IMR-90 (cell line): ENCODE measurements around the gene CCDC9. TPM values are rescaled to one million over a fixed set of nuclear protein-coding genes. Genes with fewer than 3 reads are reported as not detected.

Experiments
- ATAC-seq: fragments of 200-7000 bp; cut with Tn5 transposase; 2 replicates; pipeline ENCODE4 v1.9.1; 2020; ENCODE audit warnings: low read depth, mild to moderate bottlenecking, moderate library complexity
- BruUV-seq: library from RNA; stranded (reverse); fragments of 400-500 nt; replicated peaks from 2 replicates; lab custom pipeline; 2021; lab: Mats Ljungman, UMichigan
- CTCF ChIA-PET: fragments of 300-600 bp; formaldehyde crosslinking; extraction: SDS; loops from one replicate; lab custom pipeline; 2021; ENCODE audit warnings: antibody characterized with exemption; lab: Yijun Ruan, JAX
- POLR2A ChIA-PET: fragments of 300-600 bp; sonication (Branson Sonifier 250); formaldehyde crosslinking; loops from one replicate; lab custom pipeline; 2022; ENCODE audit warnings: antibody characterized with exemption; ENCODE audit not compliant: unreplicated experiment; lab: Charles Lee
- DNase-seq: peaks from one replicate; pipeline ENCODE4 v3.0.0; 2013
- H2AFZ ChIP-seq: replicated peaks from 2 replicates; pipeline ENCODE3; 2013; ENCODE audit warnings: low read length, mild to moderate bottlenecking; ENCODE audit not compliant: poor library complexity
- H2AK5ac ChIP-seq: 2 replicates; pipeline ENCODE4 v1.6.1; 2013; ENCODE audit warnings: low read depth, low read length, inconsistent platforms
- H2AK9ac ChIP-seq: replicated peaks from 2 replicates; pipeline ENCODE3; 2013; ENCODE audit warnings: mild to moderate bottlenecking, low read depth, low read length, moderate library complexity; ENCODE audit not compliant: poor library complexity
- H2BK120ac ChIP-seq: 2 replicates; pipeline ENCODE4 v1.6.1; 2013; ENCODE audit warnings: low read depth, low read length, inconsistent platforms
- H2BK15ac ChIP-seq: 3 replicates; pipeline ENCODE4 v1.6.1; 2013; ENCODE audit warnings: low read depth, low read length, inconsistent platforms
- H2BK20ac ChIP-seq: 2 replicates; pipeline ENCODE4 v1.6.1; 2013; ENCODE audit warnings: low read depth, mild to moderate bottlenecking, inconsistent platforms, low read length, moderate library complexity
- H2BK5ac ChIP-seq: 2 replicates; pipeline ENCODE4 v1.6.1; 2013; ENCODE audit warnings: mild to moderate bottlenecking, low read depth, low read length, inconsistent platforms; ENCODE audit not compliant: poor library complexity, severe bottlenecking
- H3K14ac ChIP-seq: replicated peaks from 2 replicates; pipeline ENCODE4 v1.6.1; 2013; ENCODE audit warnings: low read depth, low read length, inconsistent platforms
- H3K18ac ChIP-seq: 2 replicates; pipeline ENCODE4 v1.6.1; 2013; ENCODE audit warnings: low read depth, low read length, control low read depth
- H3K23ac ChIP-seq: 2 replicates; pipeline ENCODE4 v1.6.1; 2013; ENCODE audit warnings: low read depth, low read length, inconsistent platforms
- H3K27ac ChIP-seq: 2 replicates; pipeline ENCODE4 v1.5.1; 2013; ENCODE audit warnings: mild to moderate bottlenecking, control low read depth, low read length; ENCODE audit not compliant: insufficient read depth
- H3K27me3 ChIP-seq: 2 replicates; pipeline ENCODE4 v1.6.1; 2013; ENCODE audit warnings: low read length; ENCODE audit not compliant: control insufficient read depth, insufficient read depth
- H3K36me3 ChIP-seq: 2 replicates; pipeline ENCODE4 v1.6.1; 2013; ENCODE audit warnings: low read length, mixed read lengths; ENCODE audit not compliant: control insufficient read depth, insufficient read depth
- H3K4ac ChIP-seq: 2 replicates; pipeline ENCODE4 v1.6.1; 2013; ENCODE audit warnings: low read depth, low read length, inconsistent platforms
- H3K4me1 ChIP-seq: 2 replicates; pipeline ENCODE4 v1.6.1; 2013; ENCODE audit warnings: low read length, mixed read lengths; ENCODE audit not compliant: control insufficient read depth, insufficient read depth
- H3K4me2 ChIP-seq: 2 replicates; pipeline ENCODE4 v1.6.1; 2013; ENCODE audit warnings: low read depth, mild to moderate bottlenecking, control low read depth, low read length, moderate library complexity
- H3K4me3 ChIP-seq: 2 replicates; pipeline ENCODE4 v1.5.1; 2013; ENCODE audit warnings: low read depth, mild to moderate bottlenecking, control low read depth, low read length, moderate library complexity; ENCODE audit not compliant: insufficient read depth
- H3K56ac ChIP-seq: 2 replicates; pipeline ENCODE4 v1.6.1; 2013; ENCODE audit warnings: low read length, inconsistent platforms; ENCODE audit not compliant: insufficient read depth; ENCODE audit errors: extremely low read depth
- H3K79me1 ChIP-seq, 2 experiments: 2 replicates each; pipeline ENCODE4 v1.6.1; 2013; ENCODE audit warnings: low read length in 2 of 2, inconsistent platforms in 1 of 2, low read depth in 1 of 2
- H3K9ac ChIP-seq: 2 replicates; pipeline ENCODE4 v1.6.1; 2013; ENCODE audit warnings: low read depth, low read length, control low read depth
- H3K9me1 ChIP-seq: 2 replicates; pipeline ENCODE4 v1.6.1; 2013; ENCODE audit warnings: low read length, inconsistent platforms; ENCODE audit not compliant: insufficient read depth
- H3K9me3 ChIP-seq: 2 replicates; pipeline ENCODE4 v1.6.1; 2013; ENCODE audit warnings: low read length; ENCODE audit not compliant: control insufficient read depth, insufficient read depth
- H4K20me1 ChIP-seq: 2 replicates; pipeline ENCODE4 v1.6.1; 2013; ENCODE audit warnings: low read length, inconsistent platforms; ENCODE audit not compliant: insufficient read depth
- H4K5ac ChIP-seq: 2 replicates; pipeline ENCODE4 v1.6.1; 2013; ENCODE audit warnings: mild to moderate bottlenecking, low read depth, low read length, control low read depth
- H4K8ac ChIP-seq, 2 experiments: 2 replicates each; pipeline ENCODE4 v1.6.1; 2013; ENCODE audit warnings: low read depth in 2 of 2, low read length in 2 of 2, control low read depth in 1 of 2, inconsistent platforms in 1 of 2
- H4K91ac ChIP-seq: 2 replicates; pipeline ENCODE4 v1.6.1; 2013; ENCODE audit warnings: low read depth, low read length, inconsistent platforms; ENCODE audit not compliant: insufficient read depth
- BHLHE40 ChIP-seq: fragments of 150-350 bp; IDR thresholded peaks from 2 replicates; pipeline ENCODE4 v1.6.1; 2016; ENCODE audit warnings: mild to moderate bottlenecking, low read depth, low read length
- CEBPB ChIP-seq: IDR thresholded peaks from 2 replicates; pipeline ENCODE4 v1.6.1; 2012; ENCODE audit warnings: low read depth, low read length, improper control_type of control experiment
- CHD1 ChIP-seq: IDR thresholded peaks from 2 replicates; pipeline ENCODE4 v1.6.1; 2012; ENCODE audit warnings: low read depth, low read length, improper control_type of control experiment
- CTCF ChIP-seq: conservative IDR thresholded peaks from 2 replicates; pipeline ENCODE4 v1.5.1; 2012; ENCODE audit warnings: mild to moderate bottlenecking, low read depth, low read length, improper control_type of control experiment
- MXI1 ChIP-seq: IDR thresholded peaks from 2 replicates; pipeline ENCODE4 v1.6.1; 2012; ENCODE audit warnings: low read depth, mild to moderate bottlenecking, low read length, moderate library complexity, borderline replicate concordance
- NFE2L2 ChIP-seq: fragments of 150-350 bp; IDR thresholded peaks from 2 replicates; pipeline ENCODE4 v1.6.1; 2016; ENCODE audit warnings: low read depth, mild to moderate bottlenecking, low read length
- POLR2A ChIP-seq: IDR thresholded peaks from 2 replicates; pipeline ENCODE4 v1.6.1; 2012; ENCODE audit warnings: mild to moderate bottlenecking, low read depth, low read length
- RCOR1 ChIP-seq: IDR thresholded peaks from 2 replicates; pipeline ENCODE4 v1.6.1; 2012; ENCODE audit warnings: mild to moderate bottlenecking, low read length, improper control_type of control experiment; ENCODE audit not compliant: insufficient replicate concordance
- SMC3 ChIP-seq: fragments of 150-350 bp; IDR thresholded peaks from 2 replicates; pipeline ENCODE4 v1.6.1; 2016; ENCODE audit warnings: low read depth, mild to moderate bottlenecking, antibody characterized with exemption, low read length, moderate library complexity
- WGBS, 2 experiments: methylation state at CpG; one replicate each; pipeline versions ENCODE4 v1.1.5 to v1.1.7; 2013; ENCODE audit warnings: missing lambda C conversion rate in 2 of 2; ENCODE audit not compliant: insufficient read length in 1 of 2; ENCODE audit errors: extremely low coverage in 2 of 2; 5-methylcytosine and 5-hydroxymethylcytosine counted together
- dilution Hi-C: fragments of 300-500 bp; cut with HindIII; formaldehyde crosslinking; loops from one replicate; pipeline ENCODE4 v1.14.3; 2018; ENCODE audit warnings: low sequenced_read_pairs; ENCODE audit not compliant: unreplicated experiment
- in situ Hi-C: fragments of 300-500 bp; cut with MboI; formaldehyde crosslinking; loops from 3 replicates; pipeline ENCODE4 v1.14.3; 2019; ENCODE audit warnings: low sequenced_read_pairs, inconsistent platforms, mixed read lengths
- intact Hi-C: fragments of 100-400 bp; cut with micrococcal nuclease; formaldehyde crosslinking; loops from 2 replicates; pipeline ENCODE4 v1.10.0; 2022
- polyA plus RNA-seq, 3 experiments: library from polyadenylated mRNA; depleted of rRNA; stranded (reverse); fragments of >200 nt; gene quantifications; 2 replicates each; pipeline ENCODE4 v1.2.3, GENCODE V29; 2012; ENCODE audit warnings: low replicate concordance in 1 of 3
- total RNA-seq: library from RNA; depleted of rRNA; stranded (reverse); fragments of >200 nt; gene quantifications from 2 replicates; pipeline ENCODE4 v1.2.3, GENCODE V29; 2012

CCDC9 gene
- total and polyA plus RNA-seq, 2 of the 4 experiments (the other 2 are of a cell fraction): 2.9 to 8.6 TPM

- Histone ChIP-seq H3K79me1 (peaks cover 3 to 28% of the 10 kb centered on the region in 2 experiments; a peak in 2 of 4 replicates), H3K27me3 (no peaks in the 10 kb centered on the region), H2AFZ (peak overlapping the region; percentile 72), H2BK15ac (peak overlapping the region; percentile 98; the same call in 2 of the 3 replicates), H4K5ac (peak overlapping the region; percentile 79), H4K91ac (peak overlapping the region; percentile 98), H3K27ac (peak overlapping the region; percentile 82), H3K23ac (peak overlapping the region; percentile 97), H2BK5ac (peak overlapping the region; percentile 73), H2BK20ac (peak overlapping the region; percentile 85), H3K14ac (peak overlapping the region; percentile 99), H2AK5ac (peak overlapping the region; percentile 99), H3K18ac (peak overlapping the region; percentile 75), H2AK9ac (peak overlapping the region; percentile 100), H3K4me1 (peaks cover 27% of the 10 kb centered on the region), H3K4ac (peak overlapping the region; percentile 99), H3K4me3 (peak overlapping the region; percentile 37), H4K20me1 (peaks cover 10% of the 10 kb centered on the region; the same call in 1 of the 2 replicates), H3K4me2 (peak overlapping the region; percentile 47), H2BK120ac (peak overlapping the region; percentile 97), H4K8ac (peak overlapping the region; percentile 93 to 96), H3K9me1 (peaks cover 15% of the 10 kb centered on the region), H3K36me3 (no peaks in the 10 kb centered on the region), H3K56ac (peak overlapping the region; percentile 89; the same call in 1 of the 2 replicates), H3K9me3 (no peaks in the 10 kb centered on the region), H3K9ac (peak overlapping the region; percentile 70)
- in situ Hi-C loops (no loop called here), dilution Hi-C loops (no loop called here), intact Hi-C loops (loop anchor here (5.0 kb wide), 1 partner anchor 111 kb away; the partner anchor contains the start of gene SAE1)
- 29% methylated on average over 7 of the region's 9 CpGs; no CpG with 5 or more reads in 1 of the 2 experiments for WGBS, 2 experiments
- ChIA-PET CTCF (interaction anchor here (0.6 to 6.1 kb wide), 4 partner anchors 17 to 137 kb away, joined by 3 to 67 read pairs (median 8); no protein-coding TSS in a partner anchor), POLR2A (interaction anchor here (0.8 to 1.3 kb wide), 2 partner anchors 17 to 93 kb away, joined by 3 read pairs; no protein-coding TSS in a partner anchor)
- BruUV-seq: TSS peak; percentile 94
- DNase-seq: no peak
- ATAC-seq: peak; percentile 0; the same call in 1 of the 2 replicates
- TF ChIP-seq RCOR1 (no peak), NFE2L2 (no peak), MXI1 (no peak), SMC3 (no peak), CHD1 (no peak), BHLHE40 (no peak), CEBPB (no peak), POLR2A (no peak), CTCF (no peak)
Measured at GRCh38 chr19:47243364-47243775, 13.0 kb upstream of the CCDC9 start.
